HL-60 (cell line): ENCODE data around the gene BCL2.

ENCODE experiments used
- DNase-seq, 2 experiments: peaks; one replicate each; pipeline ENCODE4 v3.0.0-alpha.2; 2010 to 2020; ENCODE audit warnings: low read depth in 1 of 2, low spot score in 1 of 2
- H3K27ac ChIP-seq: fragments of 250-450 bp; sonication (Bioruptor Pico); replicated peaks from 2 replicates; pipeline ENCODE4 v1.5.1; 2020; ENCODE audit warnings: mild to moderate bottlenecking, moderate library complexity
- H3K27me3 ChIP-seq: fragments of 250-450 bp; sonication (Bioruptor Pico); 2 replicates; pipeline ENCODE4 v1.5.1; 2021; ENCODE audit warnings: mild to moderate bottlenecking, moderate library complexity; ENCODE audit not compliant: insufficient read depth, poor library complexity, severe bottlenecking
- H3K4me3 ChIP-seq: replicated peaks from 2 replicates; pipeline ENCODE4 v1.5.1; 2011; ENCODE audit warnings: mild to moderate bottlenecking, control low read depth, low read length; ENCODE audit not compliant: insufficient read depth
- CTCF ChIP-seq: IDR thresholded peaks from one replicate; pipeline ENCODE4 v1.5.1; 2011; ENCODE audit warnings: low read length, control low read depth, inconsistent platforms; ENCODE audit not compliant: insufficient read depth
- GABPA ChIP-seq: IDR thresholded peaks from 2 replicates; pipeline ENCODE4 v1.6.1; 2012; ENCODE audit warnings: low read depth
- POLR2AphosphoS5 ChIP-seq: IDR thresholded peaks from 2 replicates; pipeline ENCODE4 v1.6.1; 2012; ENCODE audit warnings: low read depth
- REST ChIP-seq: IDR thresholded peaks from 2 replicates; pipeline ENCODE4 v1.6.1; 2012; ENCODE audit warnings: low read depth; ENCODE audit not compliant: insufficient replicate concordance
- SPI1 ChIP-seq: IDR thresholded peaks from 2 replicates; pipeline ENCODE4 v1.6.1; 2012; ENCODE audit warnings: low read depth, mild to moderate bottlenecking, borderline replicate concordance

BCL2 gene

GRCh38 chr18:63143330-63143771, 176.2 kb downstream of the BCL2 start:
- no peak for DNase-seq
- TF ChIP-seq GABPA (no peak), SPI1 (no peak), CTCF (no peak), POLR2AphosphoS5 (no peak), REST (no peak)
- Histone ChIP-seq H3K27me3 (no peaks in the 10 kb centered on the region), H3K27ac (no peak overlapping the region), H3K4me3 (no peak overlapping the region)

GRCh38 chr18:63142594-63143225, 176.9 kb downstream of the BCL2 start:
- no peak overlapping the region for H3K4me3 ChIP-seq
- no peaks in the 10 kb centered on the region for H3K27me3 ChIP-seq
- H3K27ac ChIP-seq, result no peak overlapping the region

More at GRCh38 chr18:63142594-63143225, 176.9 kb downstream of the BCL2 start:
- no peak for TF ChIP-seq POLR2AphosphoS5
- TF ChIP-seq REST, result no peak
- TF ChIP-seq CTCF, result no peak
- no peak for TF ChIP-seq SPI1
- TF ChIP-seq GABPA, result no peak
- DNase-seq, result no peak
